HCT116 (cell line): ENCODE measurements around the gene CDH4. TPM values are rescaled to one million over a fixed set of nuclear protein-coding genes. Genes with fewer than 3 reads are reported as not detected.

Experiments
- ATAC-seq: fragments of 200-7000 bp; cut with Tn5 transposase; 2 replicates; pipeline ENCODE4 v1.9.1; 2020; ENCODE audit warnings: mild to moderate bottlenecking, moderate library complexity
- BruUV-seq: library from RNA; stranded (reverse); fragments of 400-500 nt; replicated peaks from 2 replicates; lab custom pipeline; 2021; lab: Mats Ljungman, UMichigan
- CTCF ChIA-PET: fragments of 300-600 bp; sonication (Branson Sonifier 250); formaldehyde crosslinking; loops from one replicate; lab custom pipeline; 2021; ENCODE audit warnings: antibody characterized with exemption; lab: Charles Lee
- POLR2A ChIA-PET: fragments of 300-600, 350-600 bp; sonication (Branson Sonifier 250); formaldehyde crosslinking; loops from one replicate; lab custom pipeline; 2021; ENCODE audit warnings: antibody characterized with exemption; lab: Charles Lee
- RAD21 ChIA-PET, 2 experiments: fragments of 300-600 bp; sonication (Branson Sonifier 250); formaldehyde crosslinking; loops; one replicate each; lab custom pipeline; 2023; ENCODE audit warnings: low total read pairs in 2 of 2; ENCODE audit not compliant: uncharacterized antibody in 2 of 2, unreplicated experiment in 2 of 2, low non-redundant PET in 1 of 2; lab: Charles Lee
- DNase-seq: peaks from one replicate; pipeline ENCODE4 v3.0.0-alpha.2; 2010; ENCODE audit warnings: low read depth, low spot score
- H2AFZ ChIP-seq: fragments of 200-600 bp; shearing (Covaris generic), sonication (generic); 2 replicates; pipeline ENCODE4 v1.6.1; 2017; ENCODE audit warnings: low read depth, mixed run types, mixed read lengths, antibody characterized with exemption, low read length; ENCODE audit not compliant: poor library complexity, severe bottlenecking
- H3K27ac ChIP-seq: 2 replicates; pipeline ENCODE4 v1.5.1; 2012; ENCODE audit warnings: low read depth, low read length
- H3K27me3 ChIP-seq: fragments of 200-600 bp; sonication (generic); 2 replicates; pipeline ENCODE4 v1.6.1; 2016; ENCODE audit warnings: mixed run types, low read length, mixed read lengths; ENCODE audit not compliant: insufficient read depth
- H3K36me3 ChIP-seq, 2 experiments: fragments of 200-500 bp in 1 of 2; fragments of 200-600 bp in 1 of 2; sonication (Bioruptor generic) in 1 of 2; sonication (generic) in 1 of 2; 2 replicates each; pipeline versions ENCODE4 v1.5.1 to v1.6.1; 2014 to 2016; ENCODE audit warnings: low read length in 2 of 2, inconsistent platforms in 1 of 2, mixed read lengths in 1 of 2, mixed run types in 1 of 2; ENCODE audit not compliant: insufficient read depth in 2 of 2, control insufficient read depth in 1 of 2
- H3K4me1 ChIP-seq, 2 experiments: fragments of 200-600 bp in 1 of 2; sonication (generic) in 1 of 2; 2 replicates each; pipeline versions ENCODE4 v1.5.1 to v1.6.1; 2012 to 2017; ENCODE audit warnings: low read length in 2 of 2, inconsistent platforms in 1 of 2, mild to moderate bottlenecking in 1 of 2, mixed read lengths in 1 of 2, mixed run types in 1 of 2, moderate library complexity in 1 of 2; ENCODE audit not compliant: insufficient read depth in 2 of 2, control insufficient read depth in 1 of 2
- H3K4me2 ChIP-seq: fragments of 200-600 bp; sonication (generic); 2 replicates; pipeline ENCODE4 v1.6.1; 2017; ENCODE audit warnings: mixed run types, low read length, mixed read lengths
- H3K4me3 ChIP-seq, 2 experiments: fragments of 200-600 bp in 1 of 2; sonication (generic) in 1 of 2; replicated peaks in 1 of 2; 2 replicates each; pipeline ENCODE4 v1.5.1; 2011 to 2016; ENCODE audit warnings: low read length in 2 of 2, control low read depth in 1 of 2, low read depth in 1 of 2, mild to moderate bottlenecking in 1 of 2, mixed read lengths in 1 of 2, mixed run types in 1 of 2
- H3K79me2 ChIP-seq: fragments of 200-600 bp; sonication (generic); 2 replicates; pipeline ENCODE4 v1.6.1; 2017; ENCODE audit warnings: mild to moderate bottlenecking, mixed run types, low read length, moderate library complexity, mixed read lengths; ENCODE audit not compliant: insufficient read depth
- H3K9ac ChIP-seq: fragments of 200-600 bp; sonication (generic); 2 replicates; pipeline ENCODE4 v1.6.1; 2016; ENCODE audit warnings: low read length, mixed read lengths
- H3K9me2 ChIP-seq: fragments of 200-600 bp; sonication (generic), shearing (Covaris generic); 2 replicates; pipeline ENCODE4 v1.6.1; 2017; ENCODE audit warnings: mixed run types, mild to moderate bottlenecking, moderate library complexity; ENCODE audit not compliant: insufficient read depth
- H3K9me3 ChIP-seq, 2 experiments: fragments of 200-500 bp in 1 of 2; fragments of 200-600 bp in 1 of 2; sonication (Bioruptor generic) in 1 of 2; sonication (generic) in 1 of 2; 2 replicates each; pipeline ENCODE4 v1.6.1; 2014 to 2017; ENCODE audit warnings: low read length in 2 of 2, mixed read lengths in 2 of 2, inconsistent platforms in 1 of 2, low read depth in 1 of 2, mild to moderate bottlenecking in 1 of 2, mixed run types in 1 of 2, moderate library complexity in 1 of 2; ENCODE audit not compliant: control insufficient read depth in 1 of 2, insufficient read depth in 1 of 2
- H4K20me1 ChIP-seq: fragments of 200-600 bp; sonication (generic), shearing (Covaris generic); 2 replicates; pipeline ENCODE4 v1.6.1; 2017; ENCODE audit warnings: mixed run types, mild to moderate bottlenecking, moderate library complexity; ENCODE audit not compliant: insufficient read depth
- ATF3 ChIP-seq: IDR thresholded peaks from 2 replicates; pipeline ENCODE4 v1.6.1; 2012
- CBX3 ChIP-seq: IDR thresholded peaks from 2 replicates; pipeline ENCODE4 v1.6.1; 2012; ENCODE audit warnings: low read depth
- CEBPB ChIP-seq: IDR thresholded peaks from 2 replicates; pipeline ENCODE4 v1.6.1; 2012; ENCODE audit warnings: low read depth
- EGR1 ChIP-seq: IDR thresholded peaks from 2 replicates; pipeline ENCODE4 v1.6.1; 2012; ENCODE audit warnings: low read depth
- EZH2 ChIP-seq: fragments of 200-600 bp; sonication (generic); IDR thresholded peaks from 2 replicates; pipeline ENCODE4 v1.6.1; 2017; ENCODE audit warnings: antibody characterized with exemption, mixed run types
- EZH2phosphoT487 ChIP-seq: fragments of 200-600 bp; IDR thresholded peaks from 2 replicates; pipeline ENCODE4 v1.6.1; 2018; ENCODE audit warnings: antibody characterized with exemption, borderline replicate concordance
- JUND ChIP-seq: IDR thresholded peaks from 2 replicates; pipeline ENCODE4 v1.6.1; 2012
- POLR2AphosphoS5 ChIP-seq: IDR thresholded peaks from 2 replicates; pipeline ENCODE4 v1.6.1; 2011; ENCODE audit warnings: mild to moderate bottlenecking, low read depth, low read length, moderate library complexity
- RAD21 ChIP-seq: IDR thresholded peaks from 2 replicates; pipeline ENCODE4 v1.6.1; 2012; ENCODE audit warnings: low read depth, mild to moderate bottlenecking
- SIN3A ChIP-seq: IDR thresholded peaks from 2 replicates; pipeline ENCODE4 v1.6.1; 2012; ENCODE audit warnings: low read depth
- SRF ChIP-seq: IDR thresholded peaks from 2 replicates; pipeline ENCODE4 v1.6.1; 2012; ENCODE audit warnings: low read depth
- YY1 ChIP-seq: IDR thresholded peaks from 2 replicates; pipeline ENCODE4 v1.6.1; 2011; ENCODE audit warnings: low read length, low read depth, moderate library complexity, mild to moderate bottlenecking; ENCODE audit not compliant: insufficient replicate concordance; ENCODE audit errors: extremely low read depth
- ZFX ChIP-seq: fragments of 450-650 bp; IDR thresholded peaks from 2 replicates; pipeline ENCODE4 v1.6.1; 2017
- ZNF274 ChIP-seq: fragments of 200-500 bp; sonication (Bioruptor generic); IDR thresholded peaks from 2 replicates; pipeline ENCODE4 v1.6.1; 2014; ENCODE audit warnings: mild to moderate bottlenecking, low read depth, low read length, inconsistent platforms
- intact Hi-C: fragments of 100-400 bp; cut with micrococcal nuclease; formaldehyde crosslinking; loops from 2 replicates; pipeline ENCODE4 v1.10.0; 2022
- total RNA-seq: library from RNA; stranded (reverse); gene quantifications from one replicate; pipeline ENCODE4 v1.2.1, GENCODE V29; 2021; ENCODE audit not compliant: unreplicated experiment
- TF ChIP-seq, protein P1 (sequence below), 3 experiments: fragments of 200-600 bp in 1 of 3; sonication (generic) in 1 of 3; IDR thresholded peaks in 2 of 3; conservative IDR thresholded peaks in 1 of 3; 2 replicates each; pipeline ENCODE4 v1.5.1; 2012 to 2017; ENCODE audit warnings: low read depth in 2 of 3, low read length in 2 of 3, antibody characterized with exemption in 1 of 3, borderline replicate concordance in 1 of 3, control low read depth in 1 of 3, mild to moderate bottlenecking in 1 of 3, mixed read lengths in 1 of 3, mixed run types in 1 of 3, moderate library complexity in 1 of 3; ENCODE audit not compliant: insufficient read depth in 1 of 3
- TF ChIP-seq, protein P2 (sequence below): IDR thresholded peaks from 2 replicates; pipeline ENCODE4 v1.6.1; 2012
- TF ChIP-seq, protein P3 (sequence below): IDR thresholded peaks from 2 replicates; pipeline ENCODE4 v1.6.1; 2011; ENCODE audit warnings: mild to moderate bottlenecking, low read length, moderate library complexity; ENCODE audit not compliant: insufficient replicate concordance; ENCODE audit errors: extremely low read depth
- TF ChIP-seq, protein P4 (sequence below): IDR thresholded peaks from 2 replicates; pipeline ENCODE4 v1.6.1; 2012; ENCODE audit warnings: low read depth

CDH4 gene
- total RNA-seq, 1 experiment from 2014 or later, result not detected

GRCh38 chr20:61823242-61823641 is 571.2 kb downstream of the CDH4 start (continued):
- TF ChIP-seq, protein P1, sequence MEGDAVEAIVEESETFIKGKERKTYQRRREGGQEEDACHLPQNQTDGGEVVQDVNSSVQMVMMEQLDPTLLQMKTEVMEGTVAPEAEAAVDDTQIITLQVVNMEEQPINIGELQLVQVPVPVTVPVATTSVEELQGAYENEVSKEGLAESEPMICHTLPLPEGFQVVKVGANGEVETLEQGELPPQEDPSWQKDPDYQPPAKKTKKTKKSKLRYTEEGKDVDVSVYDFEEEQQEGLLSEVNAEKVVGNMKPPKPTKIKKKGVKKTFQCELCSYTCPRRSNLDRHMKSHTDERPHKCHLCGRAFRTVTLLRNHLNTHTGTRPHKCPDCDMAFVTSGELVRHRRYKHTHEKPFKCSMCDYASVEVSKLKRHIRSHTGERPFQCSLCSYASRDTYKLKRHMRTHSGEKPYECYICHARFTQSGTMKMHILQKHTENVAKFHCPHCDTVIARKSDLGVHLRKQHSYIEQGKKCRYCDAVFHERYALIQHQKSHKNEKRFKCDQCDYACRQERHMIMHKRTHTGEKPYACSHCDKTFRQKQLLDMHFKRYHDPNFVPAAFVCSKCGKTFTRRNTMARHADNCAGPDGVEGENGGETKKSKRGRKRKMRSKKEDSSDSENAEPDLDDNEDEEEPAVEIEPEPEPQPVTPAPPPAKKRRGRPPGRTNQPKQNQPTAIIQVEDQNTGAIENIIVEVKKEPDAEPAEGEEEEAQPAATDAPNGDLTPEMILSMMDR (IDR thresholded peaks at IDR 0.05 in 2 of 3, conservative IDR thresholded peaks at IDR 0.05 in 1 of 3; ENCODE audit: borderline replicate concordance in 1 of 3, insufficient read depth in 1 of 3, low read depth in 2 of 3, low read length in 2 of 3), result no peak
- no peak for TF ChIP-seq ZNF274
- TF ChIP-seq EZH2phosphoT487, result no peak
- no peak for TF ChIP-seq ATF3
- TF ChIP-seq POLR2AphosphoS5, result no peak
- TF ChIP-seq EGR1, result no peak
- TF ChIP-seq SIN3A, result no peak
- no peak for TF ChIP-seq CEBPB
- TF ChIP-seq SRF, result no peak
- no peak for TF ChIP-seq EZH2
- TF ChIP-seq, protein P2, sequence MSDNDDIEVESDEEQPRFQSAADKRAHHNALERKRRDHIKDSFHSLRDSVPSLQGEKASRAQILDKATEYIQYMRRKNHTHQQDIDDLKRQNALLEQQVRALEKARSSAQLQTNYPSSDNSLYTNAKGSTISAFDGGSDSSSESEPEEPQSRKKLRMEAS, result no peak
- no peak for TF ChIP-seq CBX3

GRCh38 chr20:61828891-61829290 is 576.8 kb downstream of the CDH4 start:
- H3K27ac ChIP-seq, result no peak overlapping the region
- RAD21 ChIA-PET, result no interaction called here
- intact Hi-C loops, result no loop called here
- no TSS peak for BruUV-seq
- DNase-seq, result no peak
- H4K20me1 ChIP-seq, result no peaks in the 10 kb centered on the region
- no peaks in the 10 kb centered on the region for H3K9me2 ChIP-seq
- no peak overlapping the region for H2AFZ ChIP-seq
- H3K4me2 ChIP-seq, result no peak overlapping the region
- H3K4me3 ChIP-seq, result no peak overlapping the region
- H3K79me2 ChIP-seq, result no peaks in the 10 kb centered on the region
- no peaks in the 10 kb centered on the region for H3K9me3 ChIP-seq
- no peak for ATAC-seq
- CTCF ChIA-PET, result no interaction called here
- POLR2A ChIA-PET, result no interaction called here
- peaks cover 29% of the 10 kb centered on the region for H3K27me3 ChIP-seq
- H3K9ac ChIP-seq, result no peak overlapping the region
- H3K36me3 ChIP-seq, result no peaks in the 10 kb centered on the region
- H3K4me1 ChIP-seq, result no peaks in the 10 kb centered on the region
- TF ChIP-seq, protein P2, result no peak
- TF ChIP-seq ATF3 (no peak), YY1 (no peak), EZH2phosphoT487 (no peak), SRF (no peak), JUND (no peak), CBX3 (no peak), RAD21 (no peak), ZFX (no peak)
- TF ChIP-seq, protein P3, sequence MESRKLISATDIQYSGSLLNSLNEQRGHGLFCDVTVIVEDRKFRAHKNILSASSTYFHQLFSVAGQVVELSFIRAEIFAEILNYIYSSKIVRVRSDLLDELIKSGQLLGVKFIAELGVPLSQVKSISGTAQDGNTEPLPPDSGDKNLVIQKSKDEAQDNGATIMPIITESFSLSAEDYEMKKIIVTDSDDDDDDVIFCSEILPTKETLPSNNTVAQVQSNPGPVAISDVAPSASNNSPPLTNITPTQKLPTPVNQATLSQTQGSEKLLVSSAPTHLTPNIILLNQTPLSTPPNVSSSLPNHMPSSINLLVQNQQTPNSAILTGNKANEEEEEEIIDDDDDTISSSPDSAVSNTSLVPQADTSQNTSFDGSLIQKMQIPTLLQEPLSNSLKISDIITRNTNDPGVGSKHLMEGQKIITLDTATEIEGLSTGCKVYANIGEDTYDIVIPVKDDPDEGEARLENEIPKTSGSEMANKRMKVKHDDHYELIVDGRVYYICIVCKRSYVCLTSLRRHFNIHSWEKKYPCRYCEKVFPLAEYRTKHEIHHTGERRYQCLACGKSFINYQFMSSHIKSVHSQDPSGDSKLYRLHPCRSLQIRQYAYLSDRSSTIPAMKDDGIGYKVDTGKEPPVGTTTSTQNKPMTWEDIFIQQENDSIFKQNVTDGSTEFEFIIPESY, result no peak
- TF ChIP-seq, protein P4, sequence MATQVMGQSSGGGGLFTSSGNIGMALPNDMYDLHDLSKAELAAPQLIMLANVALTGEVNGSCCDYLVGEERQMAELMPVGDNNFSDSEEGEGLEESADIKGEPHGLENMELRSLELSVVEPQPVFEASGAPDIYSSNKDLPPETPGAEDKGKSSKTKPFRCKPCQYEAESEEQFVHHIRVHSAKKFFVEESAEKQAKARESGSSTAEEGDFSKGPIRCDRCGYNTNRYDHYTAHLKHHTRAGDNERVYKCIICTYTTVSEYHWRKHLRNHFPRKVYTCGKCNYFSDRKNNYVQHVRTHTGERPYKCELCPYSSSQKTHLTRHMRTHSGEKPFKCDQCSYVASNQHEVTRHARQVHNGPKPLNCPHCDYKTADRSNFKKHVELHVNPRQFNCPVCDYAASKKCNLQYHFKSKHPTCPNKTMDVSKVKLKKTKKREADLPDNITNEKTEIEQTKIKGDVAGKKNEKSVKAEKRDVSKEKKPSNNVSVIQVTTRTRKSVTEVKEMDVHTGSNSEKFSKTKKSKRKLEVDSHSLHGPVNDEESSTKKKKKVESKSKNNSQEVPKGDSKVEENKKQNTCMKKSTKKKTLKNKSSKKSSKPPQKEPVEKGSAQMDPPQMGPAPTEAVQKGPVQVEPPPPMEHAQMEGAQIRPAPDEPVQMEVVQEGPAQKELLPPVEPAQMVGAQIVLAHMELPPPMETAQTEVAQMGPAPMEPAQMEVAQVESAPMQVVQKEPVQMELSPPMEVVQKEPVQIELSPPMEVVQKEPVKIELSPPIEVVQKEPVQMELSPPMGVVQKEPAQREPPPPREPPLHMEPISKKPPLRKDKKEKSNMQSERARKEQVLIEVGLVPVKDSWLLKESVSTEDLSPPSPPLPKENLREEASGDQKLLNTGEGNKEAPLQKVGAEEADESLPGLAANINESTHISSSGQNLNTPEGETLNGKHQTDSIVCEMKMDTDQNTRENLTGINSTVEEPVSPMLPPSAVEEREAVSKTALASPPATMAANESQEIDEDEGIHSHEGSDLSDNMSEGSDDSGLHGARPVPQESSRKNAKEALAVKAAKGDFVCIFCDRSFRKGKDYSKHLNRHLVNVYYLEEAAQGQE, result no peak
